LHCN-M2 (cell line): ENCODE results near the gene CDKAL1. TPM values are rescaled to one million over a fixed set of nuclear protein-coding genes. Genes with fewer than 3 reads are reported as not detected.
A peak's percentile ranks its signal among the peaks of the same experiment; 100 is the strongest.

Source experiments
- DNase-seq: peaks from one replicate; pipeline ENCODE4 v3.0.0-alpha.2; 2012; ENCODE audit warnings: low read depth
- total RNA-seq: library from RNA; depleted of rRNA; stranded (reverse); fragments of >200 nt; gene quantifications from 2 replicates; pipeline ENCODE4 v1.2.3, GENCODE V29; 2014

The CDKAL1 gene
- total RNA-seq, 1 experiment from 2014 or later: 17.9 TPM

GRCh38 chr6:20554326-20554725 lies 20.1 kb downstream of the CDKAL1 start:
- DNase-seq: peak; percentile 32

DNA sequence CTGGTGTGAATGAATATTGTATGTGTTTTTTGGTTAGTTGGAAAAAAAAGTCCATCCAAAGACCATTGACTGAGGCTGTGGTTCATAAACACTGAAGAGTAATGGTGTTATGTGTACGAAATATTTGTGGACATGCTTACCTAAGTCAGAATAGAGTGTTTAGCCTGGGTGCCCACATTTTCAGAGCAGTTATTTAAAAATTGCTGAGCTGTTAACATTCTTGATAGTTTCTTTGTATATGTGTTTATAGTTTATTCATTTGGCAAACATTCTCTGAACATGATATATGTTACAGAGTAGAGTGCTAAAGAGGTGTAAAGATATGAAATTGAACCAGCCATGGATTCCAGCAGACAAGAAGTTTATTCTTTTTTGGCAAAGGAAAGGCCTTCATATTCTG lies 20.6 kb downstream of the CDKAL1 start:
- no peak for DNase-seq

DNA sequence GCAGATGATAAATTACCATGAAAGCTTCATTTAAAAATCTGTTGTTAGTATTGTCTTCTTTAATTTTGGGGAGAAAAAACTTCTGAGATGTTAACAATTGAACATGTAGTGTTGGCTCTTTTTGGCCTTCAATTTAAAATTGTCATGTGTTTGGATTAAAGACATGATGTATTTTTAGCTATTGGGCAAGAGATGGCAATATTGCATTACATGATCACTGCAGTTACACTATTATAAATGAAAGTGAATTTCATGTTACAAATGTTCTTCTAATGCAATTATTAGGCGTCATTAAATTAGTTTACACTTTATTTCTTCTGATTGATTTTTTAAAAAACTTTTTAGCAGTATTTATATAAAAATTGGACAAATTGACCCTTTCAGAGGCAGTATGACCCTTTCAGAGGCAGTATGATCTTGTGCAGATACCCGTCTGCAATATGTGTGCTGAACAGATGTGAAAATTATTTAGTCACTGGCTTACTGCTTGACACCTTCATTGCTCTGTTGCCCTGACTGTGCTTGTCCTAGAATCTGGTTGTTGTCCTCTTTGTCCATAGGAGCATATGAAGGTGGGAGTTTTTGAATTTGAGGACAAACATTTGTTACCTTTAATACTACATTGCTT lies 25.8 kb downstream of the CDKAL1 start:
- no peak for DNase-seq

- DNase-seq: no peak
Measured at GRCh38 chr6:20563377-20563776, 29.1 kb downstream of the CDKAL1 start.

- DNase-seq: peak; percentile 32
Measured at GRCh38 chr6:20564269-20564668, 30.0 kb downstream of the CDKAL1 start.

DNA sequence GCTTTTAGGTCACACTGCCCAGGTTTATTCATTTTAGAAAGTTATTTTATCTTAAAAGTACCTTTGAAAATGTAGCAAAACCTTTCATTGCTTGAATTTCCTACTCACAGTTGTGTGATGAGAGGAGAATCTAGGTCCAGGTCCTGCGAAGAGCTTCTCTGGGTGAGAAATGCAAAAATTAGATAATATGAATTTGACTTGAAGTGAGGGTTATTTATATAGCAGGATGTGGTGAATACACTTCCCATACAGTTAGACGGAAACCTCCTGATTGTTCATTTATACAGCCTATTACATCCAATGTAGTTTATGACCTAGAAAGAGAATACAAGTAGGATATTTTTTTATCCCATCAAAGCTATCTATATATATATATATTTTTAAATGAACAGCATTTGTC lies 30.5 kb downstream of the CDKAL1 start:
- DNase-seq: no peak

- DNase-seq: no peak
Measured at GRCh38 chr6:20565342-20565741, 31.1 kb downstream of the CDKAL1 start.

DNA sequence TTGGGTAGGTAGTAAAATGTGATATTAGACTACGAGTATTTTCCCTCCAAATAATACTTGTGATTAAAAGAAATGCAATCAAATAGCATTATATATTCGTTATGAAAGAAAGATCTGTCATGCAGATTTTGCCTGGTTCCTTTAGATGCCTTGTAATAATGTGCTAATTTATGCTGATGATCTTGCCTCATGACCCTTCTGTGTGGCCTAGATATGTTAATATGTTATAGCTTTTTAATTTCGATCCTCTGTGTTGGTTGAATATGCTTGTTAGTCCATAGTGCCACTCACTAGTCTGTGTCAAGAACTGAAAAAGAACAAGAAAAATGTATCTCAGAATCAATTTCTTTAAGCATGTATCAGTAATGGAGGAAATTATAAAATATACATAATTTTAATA lies 31.9 kb downstream of the CDKAL1 start:
- DNase-seq: no peak

DNA sequence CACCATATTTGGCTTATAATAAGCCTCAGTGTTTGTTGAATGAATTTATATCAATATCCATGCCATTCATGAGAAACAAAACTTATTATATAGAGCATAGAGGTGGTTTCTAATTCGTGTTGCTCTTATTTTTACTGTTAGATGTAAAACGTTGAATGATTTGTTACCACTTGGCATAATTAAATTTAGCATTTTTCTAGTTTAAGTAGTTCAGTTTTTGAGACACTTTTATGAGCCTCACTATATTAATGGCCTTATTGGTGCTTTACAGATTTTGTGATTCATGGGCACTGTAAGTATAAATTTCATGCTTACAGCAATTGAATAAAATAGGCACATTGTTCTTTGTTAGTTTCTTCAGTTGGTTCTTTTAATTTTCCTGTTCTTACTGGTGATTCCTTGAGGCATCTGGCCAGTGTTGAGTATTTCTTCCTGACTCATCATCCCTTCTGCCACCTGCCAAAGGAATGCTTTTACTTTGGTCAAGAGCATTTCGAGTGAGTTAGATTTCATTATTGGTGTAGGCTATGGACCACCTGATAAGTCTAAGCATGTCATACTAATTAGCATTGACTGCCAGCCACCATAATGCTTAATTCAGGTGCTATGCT lies 34.8 kb downstream of the CDKAL1 start:
- DNase-seq: peak; percentile 43

GRCh38 chr6:20571261-20571660 lies 37.0 kb downstream of the CDKAL1 start:
- no peak for DNase-seq

GRCh38 chr6:20572288-20572687 lies 38.0 kb downstream of the CDKAL1 start:
- DNase-seq: no peak

DNA sequence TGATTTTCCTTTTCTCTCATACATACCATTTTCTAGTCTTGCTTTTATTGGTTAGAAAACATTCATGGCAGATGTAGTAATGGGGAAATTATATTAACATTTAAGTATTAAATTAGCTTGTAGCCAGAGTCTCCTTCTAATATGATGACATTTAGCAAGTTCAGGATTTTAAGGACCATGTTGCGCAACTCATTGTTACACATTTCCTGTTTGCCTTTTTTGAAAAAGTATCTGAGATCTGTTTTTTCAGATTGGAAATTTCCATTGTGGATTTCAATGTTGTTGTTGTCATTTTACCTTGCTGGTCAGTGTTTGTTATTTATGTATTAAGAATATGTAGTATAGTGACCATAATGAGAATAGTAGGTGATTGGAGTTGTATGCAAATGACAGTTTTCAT lies 38.7 kb downstream of the CDKAL1 start:
- peak; percentile 51 for DNase-seq

GRCh38 chr6:20574355-20574754 lies 40.1 kb downstream of the CDKAL1 start:
- no peak for DNase-seq

DNA sequence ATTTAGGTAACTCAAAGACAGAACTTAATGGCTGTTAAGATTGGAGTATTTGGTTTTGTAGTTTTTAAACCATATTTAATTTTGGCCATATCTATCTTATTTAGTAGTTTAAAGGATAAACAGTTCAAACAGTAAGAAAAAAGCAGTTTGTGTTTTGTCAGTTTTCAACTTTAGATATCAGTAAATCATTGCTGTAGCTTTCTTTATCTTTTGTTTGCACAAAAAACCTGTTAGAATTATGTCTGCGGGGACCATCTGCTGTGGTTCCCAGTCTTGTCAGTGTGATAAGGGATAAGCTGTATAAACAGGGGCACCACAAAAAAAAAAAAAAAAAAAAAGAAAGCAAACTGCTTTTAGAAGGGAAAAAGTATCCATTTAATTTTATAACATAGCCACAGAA lies 40.9 kb downstream of the CDKAL1 start:
- DNase-seq: no peak

DNA sequence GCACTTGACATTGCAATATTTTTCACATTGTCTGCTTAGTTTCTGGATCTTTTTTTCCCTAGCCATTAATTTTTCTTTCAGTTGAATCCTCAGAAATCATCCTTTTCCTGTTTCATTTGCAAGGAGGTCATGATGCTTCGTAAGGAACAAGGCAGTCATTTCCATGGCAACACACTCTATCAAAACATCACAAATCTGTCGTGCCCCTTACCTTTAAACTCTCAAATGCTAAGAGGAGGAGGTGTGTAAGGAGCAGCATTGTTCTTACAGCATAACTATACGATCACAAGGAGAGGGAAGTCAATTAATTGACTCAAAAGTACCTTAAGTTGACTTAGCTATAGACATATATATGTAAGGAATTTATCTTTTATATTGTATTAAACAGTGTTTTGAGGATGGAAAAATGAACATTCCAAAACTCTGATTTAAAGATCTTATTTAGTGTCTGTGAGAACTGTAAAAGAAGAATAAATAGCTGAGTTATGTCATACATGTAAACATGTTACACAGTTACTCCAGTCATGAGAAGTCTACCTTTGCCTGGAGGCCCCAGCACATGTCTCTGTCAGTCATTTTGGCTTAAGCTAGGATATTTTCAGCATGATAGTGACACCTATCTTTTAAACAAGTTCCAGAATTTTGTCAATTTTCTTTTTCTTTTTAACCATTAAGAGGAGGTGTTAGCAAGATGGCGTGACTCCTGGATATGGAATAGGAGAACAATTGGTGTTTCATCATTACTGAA lies 41.6 kb downstream of the CDKAL1 start:
- peak; percentile 27 for DNase-seq

- DNase-seq: no peak
Measured at GRCh38 chr6:20577173-20577688, 43.0 kb downstream of the CDKAL1 start.

- no peak for DNase-seq
Measured at GRCh38 chr6:20581070-20581469, 46.8 kb downstream of the CDKAL1 start.

DNA sequence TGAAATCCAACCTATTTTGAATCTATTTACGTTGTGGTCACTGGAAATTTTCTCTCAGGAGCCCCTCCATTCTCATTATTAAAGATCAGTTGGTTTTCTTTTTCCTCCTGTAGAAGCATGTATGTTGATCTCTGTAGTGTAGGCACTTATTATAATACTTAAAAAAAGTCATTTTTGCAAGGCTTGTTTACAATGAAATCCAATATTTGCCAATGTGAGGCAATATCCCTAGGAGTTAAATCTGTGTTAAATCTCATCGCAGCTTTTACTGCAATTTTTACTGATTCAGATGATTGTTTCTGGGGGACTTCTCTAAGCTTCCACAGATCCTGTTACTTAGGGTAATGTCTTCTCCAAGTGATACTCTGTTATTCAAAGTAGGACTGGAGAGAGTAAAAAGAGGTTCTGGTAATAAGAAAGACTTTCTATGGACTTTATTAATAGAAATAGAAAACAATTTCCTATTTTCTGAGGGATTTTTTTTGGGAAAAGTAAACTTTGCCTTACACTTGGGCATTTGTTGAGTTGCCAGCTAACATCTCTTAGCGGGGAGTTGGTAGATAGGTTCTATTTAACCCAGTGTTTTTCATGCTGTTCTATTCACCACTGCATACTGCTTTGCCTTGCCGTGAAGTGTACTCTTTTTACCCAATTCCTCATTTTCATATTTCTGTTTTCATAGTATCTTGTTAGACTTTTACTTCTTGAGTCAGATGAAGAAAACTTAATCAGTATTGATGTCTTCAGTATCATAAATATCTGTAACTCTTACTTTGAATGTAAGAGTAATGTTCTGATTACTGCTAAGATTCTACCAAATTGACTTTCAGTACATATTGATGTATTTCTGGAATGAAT lies 48.6 kb downstream of the CDKAL1 start:
- DNase-seq: no peak

DNA sequence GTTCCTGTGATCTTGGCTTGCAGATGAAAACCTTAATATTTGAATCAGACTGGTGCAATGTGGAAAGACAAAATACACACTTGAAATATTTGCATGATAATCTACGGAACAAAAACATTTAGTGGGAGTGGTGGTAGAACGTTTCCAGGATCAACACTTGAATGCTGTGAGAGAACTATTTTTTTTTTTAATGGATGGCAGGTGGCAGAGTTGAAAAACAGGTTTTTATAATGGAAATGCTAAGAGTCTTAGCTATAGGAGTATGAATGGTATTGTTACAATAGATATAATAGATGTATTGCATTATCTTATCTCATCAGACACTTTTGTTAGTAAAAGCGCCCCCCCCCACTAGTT lies 49.2 kb downstream of the CDKAL1 start:
- DNase-seq: no peak

DNA sequence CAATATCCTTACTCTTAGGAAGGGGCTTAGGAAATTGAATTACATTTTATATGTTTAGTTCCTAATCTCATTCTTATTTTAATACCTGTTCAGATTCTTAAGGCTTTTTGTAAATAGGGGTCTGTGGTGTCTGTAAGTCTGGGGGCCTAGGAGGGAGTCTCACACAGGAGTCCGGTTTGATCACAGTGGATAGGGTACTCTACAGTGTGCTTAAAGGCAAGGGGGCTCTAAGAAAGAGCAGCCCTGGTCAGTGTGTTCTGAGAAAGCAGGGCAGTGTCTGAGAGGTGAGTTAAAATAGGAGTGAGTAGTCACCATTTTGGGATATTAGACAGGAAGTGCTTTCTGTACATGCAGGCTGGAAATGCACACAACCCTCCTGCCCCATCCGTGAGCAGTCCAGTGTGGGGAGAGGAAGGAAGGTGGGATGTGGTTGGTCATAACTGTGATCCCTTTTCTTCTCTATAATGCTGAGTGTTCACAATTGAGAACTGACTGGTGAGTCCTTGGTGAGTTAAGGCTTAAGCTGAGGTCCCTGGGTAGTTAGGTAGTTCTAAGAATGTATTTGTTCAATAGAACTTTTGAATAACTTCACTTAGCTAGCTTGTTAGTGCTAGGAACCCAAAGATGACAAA lies 50.0 kb downstream of the CDKAL1 start:
- no peak for DNase-seq

- no peak for DNase-seq
Measured at GRCh38 chr6:20589266-20589665, 55.0 kb downstream of the CDKAL1 start.
